Measurements from ENCODE around the gene KRTAP5-10. TPM values are rescaled to one million over a fixed set of nuclear protein-coding genes. Genes with fewer than 3 reads are reported as not detected.

The KRTAP5-10 gene
- total RNA-seq, 4 donors from 2014 or later = not detected

DNA sequence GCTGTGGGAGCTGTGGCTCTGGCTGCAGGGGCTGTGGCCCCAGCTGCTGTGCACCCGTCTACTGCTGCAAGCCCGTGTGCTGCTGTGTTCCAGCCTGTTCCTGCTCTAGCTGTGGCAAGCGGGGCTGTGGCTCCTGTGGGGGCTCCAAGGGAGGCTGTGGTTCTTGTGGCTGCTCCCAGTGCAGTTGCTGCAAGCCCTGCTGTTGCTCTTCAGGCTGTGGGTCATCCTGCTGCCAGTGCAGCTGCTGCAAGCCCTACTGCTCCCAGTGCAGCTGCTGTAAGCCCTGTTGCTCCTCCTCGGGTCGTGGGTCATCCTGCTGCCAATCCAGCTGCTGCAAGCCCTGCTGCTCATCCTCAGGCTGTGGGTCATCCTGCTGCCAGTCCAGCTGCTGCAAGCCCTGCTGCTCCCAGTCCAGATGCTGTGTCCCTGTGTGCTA, 16.6 kb upstream of the KRTAP5-10 start:
- TF ChIP-seq CTCF (IDR thresholded peaks at IDR 0.05; ENCODE audit: low read depth) = no peak

GRCh38 chr11:71551711-71552110, 13.7 kb upstream of the KRTAP5-10 start:
- no peak for TF ChIP-seq CTCF (IDR thresholded peaks at IDR 0.05; ENCODE audit: low read depth)

DNA sequence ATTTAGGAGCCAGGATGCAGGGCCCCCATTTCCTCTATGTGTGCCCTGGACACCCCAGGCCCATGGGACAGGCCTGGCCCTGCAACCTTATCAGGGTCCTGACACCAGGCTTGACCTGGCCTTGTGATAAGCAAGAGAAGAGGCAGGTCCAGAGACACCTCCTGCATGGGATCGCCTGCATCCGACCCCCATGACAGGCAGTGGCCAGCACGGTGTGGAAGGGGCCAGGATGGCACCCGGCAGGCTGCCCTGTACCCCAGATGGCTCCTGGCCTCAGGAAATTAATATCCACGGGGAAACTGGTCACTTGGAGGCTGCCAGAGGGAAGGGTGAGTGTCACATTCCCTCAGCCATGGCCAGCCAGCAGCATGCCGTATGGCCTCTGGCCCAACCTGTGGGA, 10.4 kb upstream of the KRTAP5-10 start:
- TF ChIP-seq CTCF (IDR thresholded peaks at IDR 0.05; ENCODE audit: low read depth) = no peak

DNA sequence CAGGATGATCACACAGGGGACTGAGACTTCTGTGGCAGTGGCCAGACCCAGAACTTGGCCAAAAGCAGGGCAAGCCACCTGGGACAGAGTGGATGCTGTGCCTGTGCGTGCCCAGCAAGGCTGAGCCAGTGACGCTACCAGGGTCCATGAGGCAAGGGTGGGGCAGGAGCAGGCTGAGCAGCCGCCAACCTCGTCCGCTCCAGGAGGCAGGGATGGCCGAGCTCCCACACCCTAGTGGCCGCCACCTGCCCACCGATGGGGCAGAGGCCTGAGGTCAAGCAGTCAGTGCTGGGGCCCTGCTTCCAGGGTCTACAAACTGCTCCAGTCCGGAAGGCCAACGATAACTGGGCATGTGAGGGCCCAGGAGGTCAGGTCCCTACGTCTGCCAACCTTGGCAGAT, 9.9 kb upstream of the KRTAP5-10 start:
- no peak for TF ChIP-seq CTCF (IDR thresholded peaks at IDR 0.05; ENCODE audit: low read depth)

DNA sequence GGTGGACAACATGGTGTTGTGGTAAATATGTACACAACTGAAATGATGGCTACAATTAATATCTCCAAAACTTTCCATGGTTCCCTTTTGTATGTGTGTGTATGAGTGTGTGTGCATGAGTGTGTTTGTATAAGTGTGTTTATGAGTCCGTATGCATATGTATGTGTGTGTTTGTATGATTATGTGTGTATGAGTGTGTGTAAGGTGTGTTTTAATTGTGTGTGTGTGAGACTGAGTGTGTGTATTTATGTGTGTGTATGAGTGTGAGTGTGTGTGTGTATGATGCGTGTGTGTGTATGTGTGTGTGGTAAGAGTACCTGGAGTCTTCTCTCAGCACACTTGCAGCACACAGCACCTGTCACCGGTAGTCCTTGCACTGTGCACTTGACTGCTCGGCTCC, 9.3 kb upstream of the KRTAP5-10 start:
- TF ChIP-seq CTCF (IDR thresholded peaks at IDR 0.05; ENCODE audit: low read depth) = no peak

GRCh38 chr11:71557257-71557656, 8.1 kb upstream of the KRTAP5-10 start:
- no peak for TF ChIP-seq CTCF (IDR thresholded peaks at IDR 0.05; ENCODE audit: low read depth)

DNA sequence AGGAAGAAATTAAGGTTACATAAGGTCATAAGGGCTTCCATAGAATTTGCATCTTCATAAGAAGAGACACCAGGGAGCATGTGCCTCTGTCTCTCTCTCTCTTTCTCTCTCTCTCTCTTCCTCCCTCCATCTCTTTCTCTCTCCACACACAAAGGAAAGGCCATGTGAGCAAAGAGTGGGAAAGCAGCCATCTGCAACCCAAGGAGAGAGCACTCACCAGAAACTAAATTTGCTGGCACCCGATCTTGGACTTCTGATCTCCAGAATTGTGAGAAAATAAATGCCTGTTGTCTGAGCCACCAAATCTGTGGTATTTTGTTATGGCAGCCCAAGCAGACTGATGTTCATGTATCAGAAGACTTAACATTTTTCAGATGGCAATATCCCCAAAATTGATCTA, 6.4 kb upstream of the KRTAP5-10 start:
- no peak for TF ChIP-seq CTCF (IDR thresholded peaks at IDR 0.05; ENCODE audit: low read depth)

All from subcutaneous adipose tissue (tissue), 4 donors.